ENCODE measurements around the gene SH3PXD2B. TPM values are rescaled to one million over a fixed set of nuclear protein-coding genes. Genes with fewer than 3 reads are reported as not detected.
A peak's percentile ranks its signal among the peaks of the same experiment; 100 is the strongest.

SH3PXD2B gene
- total RNA-seq, 1 donor from 2014 or later: 52.3 TPM

GRCh38 chr5:172311605-172312004 is 142.7 kb downstream of the SH3PXD2B start:
- TF ChIP-seq CTCF (conservative IDR thresholded peaks at IDR 0.05): no peak
- Mint-ChIP-seq H3K9me3 (no peaks in the 10 kb centered on the region), H3K36me3 (no peaks in the 10 kb centered on the region), H3K4me3 (no peak overlapping the region), H3K27ac (no peak overlapping the region), H3K4me1 (ENCODE audit: unreplicated experiment) (peaks cover 12% of the 10 kb centered on the region), H3K27me3 (no peaks in the 10 kb centered on the region)
- DNase-seq (ENCODE audit: extremely low spot score, unreplicated experiment): no peak

GRCh38 chr5:172311026-172311425 is 143.3 kb downstream of the SH3PXD2B start:
- no peak for TF ChIP-seq CTCF (conservative IDR thresholded peaks at IDR 0.05)
- Mint-ChIP-seq H3K27me3 (no peaks in the 10 kb centered on the region), H3K4me3 (no peak overlapping the region), H3K4me1 (ENCODE audit: unreplicated experiment) (peaks cover 10% of the 10 kb centered on the region), H3K9me3 (no peaks in the 10 kb centered on the region), H3K27ac (no peak overlapping the region), H3K36me3 (no peaks in the 10 kb centered on the region)
- no peak for DNase-seq (ENCODE audit: extremely low spot score, unreplicated experiment)

- no peak overlapping the region for H3K4me3 Mint-ChIP-seq
- no peaks in the 10 kb centered on the region for H3K27me3 Mint-ChIP-seq
- H3K36me3 Mint-ChIP-seq: no peaks in the 10 kb centered on the region
- TF ChIP-seq CTCF (conservative IDR thresholded peaks at IDR 0.05): no peak
- no peaks in the 10 kb centered on the region for H3K9me3 Mint-ChIP-seq
- no peak overlapping the region for H3K27ac Mint-ChIP-seq
- no peaks in the 10 kb centered on the region for H3K4me1 Mint-ChIP-seq (ENCODE audit: unreplicated experiment)
- DNase-seq (ENCODE audit: extremely low spot score, unreplicated experiment): no peak
These were observed 148.9 kb downstream of the SH3PXD2B start for GRCh38 chr5:172305380-172305779.

GRCh38 chr5:172303572-172304335 is 150.6 kb downstream of the SH3PXD2B start:
- no peak for TF ChIP-seq CTCF (conservative IDR thresholded peaks at IDR 0.05)
- no peak for DNase-seq (ENCODE audit: extremely low spot score, unreplicated experiment)
- Mint-ChIP-seq H3K27ac (peak overlapping the region; percentile 15), H3K36me3 (no peaks in the 10 kb centered on the region), H3K9me3 (no peaks in the 10 kb centered on the region), H3K4me1 (ENCODE audit: unreplicated experiment) (no peaks in the 10 kb centered on the region), H3K4me3 (no peak overlapping the region), H3K27me3 (no peaks in the 10 kb centered on the region)

GRCh38 chr5:172303162-172303561 is 151.2 kb downstream of the SH3PXD2B start:
- Mint-ChIP-seq H3K27ac (no peak overlapping the region), H3K9me3 (no peaks in the 10 kb centered on the region), H3K4me1 (ENCODE audit: unreplicated experiment) (no peaks in the 10 kb centered on the region), H3K36me3 (no peaks in the 10 kb centered on the region), H3K27me3 (no peaks in the 10 kb centered on the region), H3K4me3 (no peak overlapping the region)
- no peak for DNase-seq (ENCODE audit: extremely low spot score, unreplicated experiment)
- TF ChIP-seq CTCF (conservative IDR thresholded peaks at IDR 0.05): no peak
